Esophagus muscularis mucosa (tissue), 4 donors: ENCODE data around the gene SYNE1. TPM values are rescaled to one million over a fixed set of nuclear protein-coding genes. Genes with fewer than 3 reads are reported as not detected.

Experiments used
- DNase-seq: peaks from one replicate; pipeline ENCODE4 v3.0.0-alpha.2; 2017; ENCODE audit errors: extremely low spot score
- H3K27ac ChIP-seq, 4 donors: fragments of 200-600 bp; sonication (generic); replicated peaks in 1 of 4; 1 replicate in 3 of 4; 2 replicates in 1 of 4; pipeline ENCODE4 v1.5.1; 2016 to 2019; ENCODE audit warnings: mild to moderate bottlenecking in 1 of 4
- H3K27me3 ChIP-seq, 4 donors: fragments of 200-600 bp; sonication (generic); one replicate each; pipeline versions ENCODE4 v1.5.1 to v1.6.0; 2016 to 2019
- H3K36me3 ChIP-seq, 4 donors: fragments of 200-600 bp; sonication (generic); one replicate each; pipeline ENCODE4 v1.5.1; 2016 to 2019
- H3K4me1 ChIP-seq, 4 donors: fragments of 200-600 bp; sonication (generic); one replicate each; pipeline ENCODE4 v1.5.1; 2016 to 2019
- H3K4me3 ChIP-seq, 4 donors: fragments of 200-600 bp; sonication (generic); 1 replicate in 2 of 4; 2 replicates in 2 of 4; pipeline ENCODE4 v1.5.1; 2016 to 2019; ENCODE audit warnings: mild to moderate bottlenecking in 4 of 4, moderate library complexity in 1 of 4
- H3K9me3 ChIP-seq, 4 donors: fragments of 200-600 bp; sonication (generic); 1 replicate in 3 of 4; 2 replicates in 1 of 4; pipeline ENCODE4 v1.5.1; 2016 to 2019
- EP300 ChIP-seq: sonication (generic); formaldehyde crosslinking; IDR thresholded peaks from one replicate; pipeline ENCODE4 v1.6.1; 2017; ENCODE audit warnings: antibody characterized with exemption
- POLR2A ChIP-seq: fragments of 450-650 bp; IDR thresholded peaks from one replicate; pipeline ENCODE4 v1.6.1; 2017; ENCODE audit warnings: antibody characterized with exemption, moderate library complexity, mild to moderate bottlenecking, low read depth
- POLR2AphosphoS5 ChIP-seq, 2 donors: sonication (generic); formaldehyde crosslinking; IDR thresholded peaks; one replicate each; pipeline ENCODE4 v1.6.1; 2017; ENCODE audit warnings: antibody characterized with exemption in 2 of 2
- WGBS: methylation state at CpG from one replicate; pipeline ENCODE4 v1.1.5; 2018; 5-methylcytosine and 5-hydroxymethylcytosine counted together
- intact Hi-C: fragments of 100-400 bp; cut with DNase I; formaldehyde crosslinking; loops from one replicate; pipeline ENCODE4 v1.15.1; 2023
- total RNA-seq, 4 donors: library from RNA; depleted of rRNA; stranded (reverse); fragments of >200 nt; gene quantifications; one replicate each; pipeline versions ENCODE4 v1.1.0 to v1.2.1, GENCODE V29; 2016
- TF ChIP-seq, protein P1 (sequence below), 3 experiments: fragments of 200-600 bp in 2 of 3; fragments of 450-650 bp in 1 of 3; sonication (generic) in 2 of 3; IDR thresholded peaks; one replicate each; pipeline ENCODE4 v1.5.1; 2017 to 2019; ENCODE audit warnings: antibody characterized with exemption in 3 of 3, mild to moderate bottlenecking in 2 of 3, moderate library complexity in 1 of 3

SYNE1 gene
- total RNA-seq, 4 donors from 2014 or later = 151 to 196 (median 170) TPM

DNA sequence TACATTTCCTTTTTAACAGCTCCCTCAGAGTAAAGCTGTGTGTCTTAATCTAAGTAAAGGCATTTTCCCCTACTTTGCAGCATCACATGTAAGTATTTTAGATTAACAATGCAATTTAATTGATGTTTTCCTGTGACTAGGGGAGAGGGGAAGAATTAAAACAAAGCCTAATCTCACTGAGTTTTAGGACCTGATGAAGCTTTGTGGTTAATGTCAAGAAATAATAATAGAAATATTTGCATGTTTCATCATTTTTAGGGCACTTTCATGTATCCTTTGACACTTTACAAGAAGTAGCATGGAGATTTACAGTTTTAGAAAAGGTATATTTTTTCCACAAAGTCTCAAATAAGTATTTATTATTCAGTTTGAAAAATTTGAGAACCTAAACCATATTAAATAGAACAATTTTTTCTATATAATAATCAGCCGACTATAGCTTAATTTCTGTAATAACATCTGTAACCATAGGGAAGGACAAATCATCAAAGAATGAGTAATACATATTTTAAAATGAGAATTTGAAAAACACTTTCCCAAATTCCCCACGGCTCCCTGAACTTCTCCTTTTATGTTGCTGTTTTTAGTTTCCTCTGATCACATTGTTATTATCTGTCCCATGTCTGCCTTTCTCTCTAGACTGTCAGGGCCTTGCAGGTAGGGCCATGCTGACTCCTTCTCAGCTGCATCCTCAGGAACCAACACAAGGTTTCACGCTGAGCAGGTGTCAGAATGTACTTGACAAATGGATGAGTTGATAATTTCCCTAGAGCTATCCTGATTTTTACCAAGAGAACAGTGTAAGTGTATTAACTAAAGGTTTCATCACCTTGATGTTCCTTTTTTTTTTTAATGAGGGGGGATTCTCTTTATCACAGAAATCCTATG is 338.1 kb downstream of the SYNE1 start:
- Histone ChIP-seq H3K9me3 (no peaks in the 10 kb centered on the region), H3K27ac (peak overlapping the region in 1 of 4 donors; percentile 26), H3K4me3 (no peak overlapping the region), H3K4me1 (peaks cover 3 to 48% (median 41%) of the 10 kb centered on the region in 4 donors), H3K36me3 (peaks cover 0 to 56% (median 7%) of the 10 kb centered on the region in 4 donors), H3K27me3 (no peaks in the 10 kb centered on the region)
- intact Hi-C loops = no loop called here
- no peak for DNase-seq
- 60% methylated on average over 3 of the region's 3 CpGs for WGBS
- TF ChIP-seq POLR2A (no peak), POLR2AphosphoS5 (IDR thresholded peaks at IDR 0.05) (no peak), EP300 (no peak)
- TF ChIP-seq, protein P1, sequence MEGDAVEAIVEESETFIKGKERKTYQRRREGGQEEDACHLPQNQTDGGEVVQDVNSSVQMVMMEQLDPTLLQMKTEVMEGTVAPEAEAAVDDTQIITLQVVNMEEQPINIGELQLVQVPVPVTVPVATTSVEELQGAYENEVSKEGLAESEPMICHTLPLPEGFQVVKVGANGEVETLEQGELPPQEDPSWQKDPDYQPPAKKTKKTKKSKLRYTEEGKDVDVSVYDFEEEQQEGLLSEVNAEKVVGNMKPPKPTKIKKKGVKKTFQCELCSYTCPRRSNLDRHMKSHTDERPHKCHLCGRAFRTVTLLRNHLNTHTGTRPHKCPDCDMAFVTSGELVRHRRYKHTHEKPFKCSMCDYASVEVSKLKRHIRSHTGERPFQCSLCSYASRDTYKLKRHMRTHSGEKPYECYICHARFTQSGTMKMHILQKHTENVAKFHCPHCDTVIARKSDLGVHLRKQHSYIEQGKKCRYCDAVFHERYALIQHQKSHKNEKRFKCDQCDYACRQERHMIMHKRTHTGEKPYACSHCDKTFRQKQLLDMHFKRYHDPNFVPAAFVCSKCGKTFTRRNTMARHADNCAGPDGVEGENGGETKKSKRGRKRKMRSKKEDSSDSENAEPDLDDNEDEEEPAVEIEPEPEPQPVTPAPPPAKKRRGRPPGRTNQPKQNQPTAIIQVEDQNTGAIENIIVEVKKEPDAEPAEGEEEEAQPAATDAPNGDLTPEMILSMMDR (IDR thresholded peaks at IDR 0.05) = no peak

DNA sequence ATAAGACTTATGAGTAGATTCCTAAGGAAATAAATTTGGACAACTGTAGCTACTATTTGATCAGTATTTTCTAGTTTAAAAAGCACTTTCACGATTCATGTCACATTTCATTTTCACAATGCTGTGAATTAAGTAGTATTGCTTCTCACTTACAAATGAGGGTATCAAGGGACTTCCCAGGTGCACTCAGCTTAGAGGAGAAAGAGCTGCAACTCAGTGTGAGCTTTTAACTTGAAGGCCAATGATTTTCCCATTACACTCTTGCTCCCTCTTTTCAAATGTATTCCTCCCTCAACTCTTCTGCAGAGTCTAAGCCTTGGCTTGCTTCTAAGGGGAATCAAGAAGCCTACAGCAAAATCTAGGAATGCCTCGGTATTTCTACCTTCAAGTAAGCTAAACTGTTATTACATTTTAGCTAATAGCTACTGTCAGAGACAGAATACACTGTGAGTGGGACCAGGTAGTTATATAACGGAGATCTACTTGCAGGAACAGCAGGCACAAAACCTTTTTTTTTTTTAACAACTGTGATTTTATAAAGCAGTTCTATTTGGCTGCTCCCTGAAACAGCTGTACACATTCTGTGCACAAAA is 339.0 kb downstream of the SYNE1 start:
- Histone ChIP-seq H3K9me3 (no peaks in the 10 kb centered on the region), H3K36me3 (peaks cover 0 to 57% (median 16%) of the 10 kb centered on the region in 4 donors), H3K4me1 (peaks cover 8 to 52% (median 41%) of the 10 kb centered on the region in 4 donors), H3K4me3 (no peak overlapping the region), H3K27me3 (no peaks in the 10 kb centered on the region), H3K27ac (peak overlapping the region in 1 of 4 donors; percentile 26)
- TF ChIP-seq, protein P1 (IDR thresholded peaks at IDR 0.05) = no peak
- TF ChIP-seq POLR2AphosphoS5 (IDR thresholded peaks at IDR 0.05) (no peak), EP300 (no peak)
- 79% methylated on average over 3 of the region's 3 CpGs for WGBS
- DNase-seq = no peak
- intact Hi-C loops = no loop called here

DNA sequence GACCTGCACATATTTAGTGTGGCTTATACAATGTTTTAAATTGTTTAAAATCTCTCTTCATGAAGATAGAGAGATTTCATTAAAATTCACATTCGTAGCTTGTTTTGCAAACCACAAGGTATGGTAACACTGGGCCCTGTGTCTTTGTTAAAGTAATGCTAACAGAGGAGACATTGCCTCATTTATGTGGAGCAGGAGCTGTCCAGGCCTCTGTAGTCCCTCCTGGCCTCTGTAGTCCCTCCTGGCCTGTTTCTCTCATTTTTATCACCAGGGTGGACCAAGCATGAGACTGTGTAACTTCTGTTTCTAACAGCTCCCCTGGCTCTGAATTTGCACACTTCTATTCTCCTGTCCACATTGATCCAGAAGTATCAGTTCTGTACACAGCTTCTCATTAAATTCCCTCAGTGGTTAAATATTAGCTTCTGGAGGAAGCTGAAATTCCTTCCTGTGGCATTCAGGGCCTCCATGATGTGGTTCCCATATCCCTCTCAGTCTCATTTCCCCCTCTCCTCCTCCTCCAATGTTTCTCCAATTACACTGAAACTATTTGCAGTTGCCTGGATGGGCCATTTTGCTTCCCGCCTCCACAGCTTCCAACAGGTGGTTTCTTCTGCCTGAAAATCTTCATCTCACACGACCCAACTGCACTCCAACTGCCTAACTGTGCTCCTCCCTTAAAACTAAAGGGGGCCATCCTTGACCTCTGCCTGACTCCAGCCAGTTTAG is 340.4 kb downstream of the SYNE1 start:
- intact Hi-C loops = no loop called here
- H3K4me1 ChIP-seq = peaks cover 5 to 52% (median 35%) of the 10 kb centered on the region in 4 donors
- peak overlapping the region in 2 of 4 donors; percentile 6 to 11 for H3K27ac ChIP-seq
- DNase-seq = no peak
- TF ChIP-seq, protein P1 (IDR thresholded peaks at IDR 0.05) = no peak
- TF ChIP-seq POLR2A (no peak), POLR2AphosphoS5 (IDR thresholded peaks at IDR 0.05) (no peak), EP300 (no peak)
- WGBS = 79% methylated on average over 3 of the region's 3 CpGs
- H3K4me3 ChIP-seq = no peak overlapping the region
- H3K27me3 ChIP-seq = no peaks in the 10 kb centered on the region
- H3K36me3 ChIP-seq = peaks cover 8 to 70% (median 28%) of the 10 kb centered on the region in 4 donors
- H3K9me3 ChIP-seq = no peaks in the 10 kb centered on the region

DNA sequence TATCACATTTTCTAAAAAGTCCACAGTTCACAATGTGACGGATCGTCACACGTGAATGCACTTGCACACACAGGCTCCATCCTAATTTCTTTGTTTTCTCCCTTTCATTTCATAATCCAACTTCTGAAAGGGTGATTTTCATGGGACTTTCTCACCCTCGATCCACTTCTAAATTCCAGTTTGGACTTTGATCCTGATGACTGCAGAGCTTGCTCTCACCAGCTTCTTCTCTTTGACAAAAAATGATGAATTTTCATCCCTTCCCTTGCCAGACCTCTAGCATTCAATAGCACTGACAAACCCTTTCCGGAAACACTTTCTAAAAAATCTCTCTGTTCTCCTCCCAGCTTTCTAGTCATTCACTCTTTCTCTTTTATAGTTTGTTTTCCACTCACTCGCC is 341.2 kb downstream of the SYNE1 start:
- intact Hi-C loops = no loop called here
- Histone ChIP-seq H3K9me3 (no peaks in the 10 kb centered on the region), H3K4me1 (peaks cover 11 to 45% (median 27%) of the 10 kb centered on the region in 4 donors), H3K27ac (peak overlapping the region in 1 of 4 donors; percentile 5), H3K27me3 (no peaks in the 10 kb centered on the region), H3K4me3 (no peak overlapping the region), H3K36me3 (peaks cover 12 to 72% (median 33%) of the 10 kb centered on the region in 4 donors)
- TF ChIP-seq, protein P1 (IDR thresholded peaks at IDR 0.05) = no peak
- DNase-seq = no peak
- 78% methylated on average over 6 of the region's 6 CpGs for WGBS
